Measurements from ENCODE around the gene UBE2D2.

The UBE2D2 gene

GRCh38 chr5:139663207-139664085, 102.3 kb downstream of the UBE2D2 start:
- no peak for DNase-seq

GRCh38 chr5:139664086-139664693, 103.1 kb downstream of the UBE2D2 start:
- DNase-seq, result no peak

GRCh38 chr5:139664727-139665351, 103.7 kb downstream of the UBE2D2 start:
- no peak for DNase-seq

DNA sequence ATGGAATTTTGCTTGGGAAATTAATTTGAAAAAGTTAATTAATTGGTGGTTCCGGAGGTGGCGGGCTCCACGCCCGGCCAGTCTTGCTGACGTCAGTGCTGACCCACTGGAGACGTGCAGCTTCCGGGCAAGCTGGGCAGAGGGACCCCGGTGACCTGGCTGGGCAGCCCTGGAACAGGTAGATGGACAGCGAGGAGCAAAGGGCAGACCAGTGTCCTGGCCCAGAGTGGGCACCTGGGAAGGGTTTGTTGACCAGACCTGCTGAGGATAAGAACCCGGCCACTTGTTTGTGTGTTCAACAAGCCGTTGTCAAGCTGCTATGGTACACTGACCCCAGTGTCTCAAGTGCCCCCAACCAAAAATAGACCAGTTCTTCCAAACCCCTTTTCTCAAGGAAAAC, 104.5 kb downstream of the UBE2D2 start:
- DNase-seq, result no peak

DNA sequence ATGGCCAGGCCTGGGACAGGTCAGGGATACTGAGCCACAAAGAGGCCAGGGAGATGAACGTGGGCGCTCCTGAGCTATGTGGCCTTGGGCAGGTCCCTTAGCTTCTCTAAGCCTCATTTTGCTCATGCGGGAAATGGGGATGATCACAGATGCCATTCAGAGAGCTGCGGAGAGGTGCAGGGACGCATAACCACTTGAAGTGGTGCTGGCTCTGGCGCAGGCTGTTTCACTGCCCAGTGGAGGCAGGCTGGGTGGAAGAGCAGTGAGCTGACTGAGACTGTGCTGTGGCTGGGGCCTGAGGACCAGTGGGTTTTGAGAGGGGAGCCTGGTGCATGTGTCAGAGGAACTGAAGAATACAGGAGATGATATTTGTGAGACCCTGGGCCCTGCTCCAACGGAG, 105.4 kb downstream of the UBE2D2 start:
- no peak for DNase-seq

DNA sequence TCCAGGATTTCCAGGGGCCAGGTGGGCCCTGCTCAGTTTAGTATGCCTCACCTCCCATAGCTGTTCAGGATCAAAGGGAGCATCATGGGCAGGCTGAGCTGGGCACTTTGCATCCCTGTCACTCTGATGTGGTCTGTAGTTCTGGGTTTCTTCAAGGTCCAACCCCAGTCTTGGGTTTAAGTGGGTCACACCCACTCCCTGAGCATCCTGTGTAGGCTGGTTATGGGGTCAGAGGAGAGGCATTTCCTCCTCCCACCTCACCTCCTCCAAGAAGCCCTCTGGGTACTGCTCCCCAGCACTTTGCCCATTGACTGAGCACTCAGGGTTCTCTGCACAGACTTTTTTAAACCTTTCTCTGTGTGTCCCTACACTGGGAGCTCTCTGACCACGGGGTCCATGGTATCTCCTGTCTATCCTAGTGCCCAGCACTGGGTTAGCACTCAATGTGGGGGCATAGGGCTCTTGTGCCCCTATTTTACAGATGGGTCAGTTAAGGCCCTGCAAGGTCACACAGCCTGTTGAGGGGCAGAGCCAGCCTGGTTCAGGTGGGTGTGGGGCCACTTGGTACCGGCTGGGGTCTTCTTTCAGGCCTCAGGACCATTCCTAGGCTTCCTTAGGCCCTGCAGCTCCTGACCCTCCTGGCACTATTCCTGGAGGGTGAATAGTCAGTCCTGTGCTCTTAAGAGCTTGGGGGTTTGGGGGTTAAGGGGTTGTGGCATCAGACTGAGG, 106.0 kb downstream of the UBE2D2 start:
- no peak for DNase-seq

DNA sequence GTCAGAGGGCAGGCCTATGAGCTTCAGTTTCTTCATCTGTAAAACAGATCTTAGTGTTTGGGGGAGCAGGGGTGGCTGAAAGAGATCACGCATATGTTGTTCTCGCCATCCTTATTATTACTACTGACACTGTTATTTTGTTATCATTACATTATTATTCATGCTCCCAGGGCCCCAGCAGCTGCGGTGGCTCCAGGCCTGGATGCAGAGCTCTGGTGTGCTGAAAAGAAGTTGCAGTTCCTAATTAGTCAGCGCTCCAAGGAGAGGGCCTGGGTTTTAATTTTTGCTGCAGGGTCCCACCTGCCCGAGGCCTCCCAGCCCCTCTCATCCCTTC, 106.6 kb downstream of the UBE2D2 start:
- DNase-seq, result no peak

DNA sequence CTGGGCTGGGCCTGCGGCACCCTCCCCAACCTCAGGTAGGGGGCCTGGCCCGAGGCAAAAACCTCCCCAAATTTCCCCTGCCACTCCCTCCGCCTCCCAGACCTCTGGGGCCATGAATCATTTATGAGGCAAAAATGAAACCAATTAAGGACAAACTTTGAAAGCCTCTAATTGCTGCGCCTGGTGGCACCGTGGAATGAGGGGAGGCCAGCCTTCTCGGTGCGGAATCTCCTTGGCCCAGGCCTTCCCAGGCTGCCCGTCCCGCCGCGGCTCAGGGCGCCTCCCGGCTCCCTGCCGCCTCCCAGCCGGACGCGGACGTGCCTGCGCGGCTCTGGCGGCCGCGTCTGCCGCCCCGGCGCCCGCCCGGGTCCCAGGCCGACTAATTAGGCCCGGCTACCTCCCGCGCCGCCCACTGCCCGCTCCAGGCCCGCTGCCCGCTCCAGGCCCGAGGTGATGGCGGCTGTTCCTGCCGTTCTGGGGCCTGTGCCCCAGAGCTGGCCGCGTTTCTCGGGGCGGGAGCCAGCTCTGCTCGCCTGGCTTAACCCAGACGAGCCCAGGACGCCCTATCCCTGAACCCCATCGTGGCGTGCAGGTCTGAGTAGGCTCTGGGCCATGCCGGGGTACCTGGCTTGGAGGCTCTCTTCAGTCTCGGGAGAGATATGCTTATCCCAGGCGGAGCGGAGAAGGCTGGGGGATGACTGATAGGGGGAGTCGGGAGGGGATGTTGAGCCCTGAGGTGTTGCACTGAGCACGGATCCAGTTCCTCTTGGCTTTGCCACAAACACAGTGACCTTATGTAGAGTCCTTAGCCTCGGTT, 107.1 kb downstream of the UBE2D2 start:
- DNase-seq, result no peak

DNA sequence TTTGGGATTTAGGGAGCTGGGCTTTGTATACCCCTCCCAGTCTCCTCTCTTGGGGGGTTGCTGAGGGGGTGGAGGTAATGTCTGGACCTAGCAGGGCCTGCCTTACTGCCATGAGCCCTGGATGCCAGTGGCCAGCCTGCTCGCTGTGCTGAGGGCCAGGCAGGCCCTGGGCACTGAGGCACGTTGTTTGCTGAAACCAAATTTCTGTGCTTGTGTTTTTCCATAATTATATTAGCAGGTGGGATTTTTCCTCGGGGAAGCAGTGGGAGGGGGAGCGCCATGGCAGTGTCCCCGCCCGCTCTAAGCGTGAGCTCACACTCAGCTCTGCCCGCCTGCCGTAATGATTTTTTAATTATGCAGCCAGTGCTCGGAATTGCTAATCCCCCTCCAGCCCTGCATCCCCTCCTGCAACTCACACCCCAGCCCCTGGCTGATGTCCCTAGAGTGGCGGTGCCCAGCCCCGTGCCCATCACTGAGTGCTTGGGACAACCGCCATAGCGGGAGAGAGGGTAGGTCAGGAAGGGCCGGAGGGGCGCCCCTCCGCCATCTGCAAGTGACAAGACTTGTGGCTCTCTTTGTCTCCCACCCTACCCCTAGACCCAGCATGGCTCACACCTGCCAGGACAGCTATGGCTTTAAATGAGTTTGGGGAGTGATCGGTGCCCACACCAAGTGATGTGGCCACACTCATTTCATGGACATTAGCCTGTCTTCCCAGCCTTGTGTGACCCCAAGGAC, 108.0 kb downstream of the UBE2D2 start:
- DNase-seq, result no peak

- DNase-seq, result no peak
Observed at GRCh38 chr5:139669662-139670368, 108.7 kb downstream of the UBE2D2 start.

GRCh38 chr5:139670369-139671095, 109.4 kb downstream of the UBE2D2 start:
- peak; percentile 23 for DNase-seq

- DNase-seq, result no peak
Observed at GRCh38 chr5:139671096-139671841, 110.1 kb downstream of the UBE2D2 start.

GRCh38 chr5:139675213-139675612, 114.1 kb downstream of the UBE2D2 start:
- DNase-seq, result no peak

DNA sequence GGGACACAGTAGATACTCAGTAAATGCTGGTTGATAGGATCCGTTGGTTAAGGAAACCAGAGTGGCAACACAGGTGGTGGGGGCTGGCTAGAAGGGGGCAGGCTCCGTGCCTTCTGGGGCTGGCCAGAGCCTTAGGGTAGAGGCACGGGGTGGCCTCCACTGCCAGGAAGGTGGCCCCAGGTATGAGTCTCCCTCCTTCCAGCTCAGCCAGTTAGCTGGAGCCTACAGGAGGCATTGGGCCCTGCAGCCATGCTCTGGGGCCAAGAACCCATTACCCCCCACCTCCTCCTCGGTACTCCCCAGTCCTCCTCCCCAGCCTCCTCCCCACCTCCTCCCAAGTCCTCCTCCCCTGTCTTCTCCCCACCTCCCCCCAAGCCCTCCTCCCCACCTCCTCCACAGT, 114.7 kb downstream of the UBE2D2 start:
- DNase-seq, result no peak

DNA sequence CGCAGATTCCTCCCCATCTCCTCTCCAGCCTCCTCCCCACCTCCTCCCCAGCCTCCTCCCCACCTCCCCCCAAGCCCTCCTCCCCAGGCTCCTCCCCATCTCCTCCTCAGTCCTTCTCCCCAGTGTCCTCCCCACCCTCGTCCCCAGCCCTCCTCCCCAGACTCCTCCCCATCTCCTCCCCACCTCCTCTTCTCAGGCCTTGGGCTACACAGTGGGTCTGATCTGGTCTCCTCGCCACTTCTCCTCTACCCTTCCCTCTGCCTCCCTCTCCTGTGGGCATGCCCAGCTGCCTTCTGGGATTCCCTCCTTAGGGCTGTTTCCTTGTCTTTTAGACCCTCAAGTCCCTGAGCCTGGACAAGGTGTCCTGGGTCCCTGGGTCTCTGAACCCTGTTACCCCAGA, 115.3 kb downstream of the UBE2D2 start:
- DNase-seq, result peak; percentile 22

DNA sequence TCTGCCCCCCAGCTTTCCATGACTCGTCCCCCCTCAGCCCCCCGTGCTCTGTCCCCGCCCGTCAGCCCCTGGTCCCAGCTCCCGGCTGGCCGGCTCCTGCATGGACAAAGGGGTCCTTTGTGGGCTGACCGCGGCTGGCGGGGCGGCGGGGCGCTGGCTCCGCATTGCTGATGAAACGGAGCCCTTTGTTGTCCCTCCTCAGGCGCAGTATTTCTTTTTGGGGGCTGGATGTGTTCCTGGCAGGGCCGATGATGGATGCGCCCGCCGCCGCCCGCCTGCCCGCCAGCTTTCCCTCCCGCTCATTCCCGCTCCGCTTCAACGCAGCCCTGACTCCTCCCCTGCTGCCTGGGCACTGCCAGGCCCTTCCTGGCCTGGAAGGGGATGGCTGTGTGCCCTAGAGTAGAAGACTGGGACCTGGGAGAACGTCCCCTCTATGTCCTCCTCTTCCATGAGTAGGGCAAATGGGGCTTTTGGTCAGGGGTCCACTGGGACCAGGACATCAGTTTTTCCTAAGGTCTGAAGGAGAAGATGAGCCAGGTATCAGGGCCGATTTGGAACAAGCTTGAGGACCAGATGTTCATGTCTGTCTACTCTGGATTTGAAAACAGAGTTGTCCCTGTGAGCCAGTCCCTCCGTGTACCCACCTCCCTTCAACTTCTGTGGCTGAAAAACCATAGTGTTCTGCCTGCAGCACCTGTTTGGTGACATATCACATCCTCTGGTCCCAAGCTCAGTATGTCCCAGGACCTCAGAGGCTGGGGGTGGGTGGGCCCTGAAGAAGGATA, 116.0 kb downstream of the UBE2D2 start:
- peak; percentile 42 for DNase-seq
